KMS-11 (cell line): ENCODE measurements around the gene COL19A1.

ENCODE experiments used
- H2AFZ ChIP-seq: fragments of 200-600 bp; sonication (generic); 2 replicates; pipeline ENCODE4 v1.6.1; 2016; ENCODE audit warnings: antibody characterized with exemption, mixed run types, low read depth
- H3K27ac ChIP-seq: fragments of 200-600 bp; sonication (generic); 2 replicates; pipeline ENCODE4 v1.6.1; 2016; ENCODE audit warnings: mild to moderate bottlenecking, mixed run types
- H3K27me3 ChIP-seq: fragments of 200-600 bp; sonication (generic); 2 replicates; pipeline ENCODE4 v1.6.1; 2017; ENCODE audit warnings: mild to moderate bottlenecking, low read depth, mixed run types, moderate library complexity; ENCODE audit not compliant: insufficient read depth
- H3K36me3 ChIP-seq: fragments of 200-600 bp; sonication (generic); 2 replicates; pipeline ENCODE4 v1.6.1; 2017; ENCODE audit warnings: mild to moderate bottlenecking, mixed run types; ENCODE audit not compliant: insufficient read depth
- H3K4me1 ChIP-seq: fragments of 200-600 bp; sonication (generic); 2 replicates; pipeline ENCODE4 v1.6.1; 2016; ENCODE audit warnings: mild to moderate bottlenecking, low read depth, mixed run types; ENCODE audit not compliant: poor library complexity, severe bottlenecking
- H3K4me2 ChIP-seq: fragments of 200-600 bp; sonication (generic); 2 replicates; pipeline ENCODE4 v1.7.0; 2016; ENCODE audit warnings: mild to moderate bottlenecking, mixed run types
- H3K4me3 ChIP-seq: fragments of 200-600 bp; sonication (generic); IDR thresholded peaks from 2 replicates; pipeline ENCODE4 v1.6.1; 2017; ENCODE audit warnings: low read depth, low read length, mixed read lengths; ENCODE audit not compliant: insufficient read depth
- H3K79me2 ChIP-seq: fragments of 200-600 bp; sonication (generic); 2 replicates; pipeline ENCODE4 v1.6.1; 2016; ENCODE audit warnings: low read depth, mixed run types; ENCODE audit not compliant: insufficient read depth
- H3K9ac ChIP-seq: fragments of 200-600 bp; sonication (generic); 2 replicates; pipeline ENCODE4 v1.6.1; 2016; ENCODE audit warnings: mild to moderate bottlenecking, mixed run types
- H4K20me1 ChIP-seq: fragments of 200-600 bp; sonication (generic); 2 replicates; pipeline ENCODE4 v1.6.1; 2016; ENCODE audit warnings: mild to moderate bottlenecking, mixed run types; ENCODE audit not compliant: insufficient read depth
- CTCF ChIP-seq: fragments of 200-600 bp; sonication (generic); conservative IDR thresholded peaks from 2 replicates; pipeline ENCODE4 v1.6.1; 2017; ENCODE audit warnings: low read depth, mild to moderate bottlenecking, antibody characterized with exemption, low read length, moderate library complexity, mixed read lengths

COL19A1 gene

DNA sequence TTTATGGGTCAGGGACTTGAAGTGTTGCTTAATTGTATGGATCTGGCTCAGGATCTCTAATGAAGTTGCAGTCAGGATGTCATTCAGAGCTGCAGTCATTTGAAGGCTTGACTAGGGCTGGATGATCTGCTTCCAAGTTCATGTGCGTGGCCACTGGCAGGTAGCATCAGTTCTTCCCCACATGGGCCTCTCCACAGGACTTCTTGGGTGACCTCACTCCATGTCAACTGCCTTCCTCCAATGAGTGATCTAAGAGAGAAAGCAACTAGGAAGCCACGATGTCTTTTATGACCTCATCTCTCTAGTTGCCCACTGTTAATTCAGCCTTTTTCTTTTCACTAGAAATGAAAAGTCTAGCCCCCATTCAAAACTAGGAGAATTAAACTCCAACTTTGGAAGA, 332.4 kb downstream of the COL19A1 start:
- TF ChIP-seq CTCF: no peak
- Histone ChIP-seq H3K27me3 (no peaks in the 10 kb centered on the region), H3K4me3 (no peak overlapping the region), H3K4me2 (no peak overlapping the region), H3K79me2 (no peaks in the 10 kb centered on the region), H3K27ac (no peak overlapping the region), H4K20me1 (no peaks in the 10 kb centered on the region), H3K36me3 (no peaks in the 10 kb centered on the region), H2AFZ (no peak overlapping the region), H3K4me1 (no peaks in the 10 kb centered on the region), H3K9ac (no peak overlapping the region)

- Histone ChIP-seq H3K4me3 (no peak overlapping the region), H2AFZ (no peak overlapping the region; the same call in 1 of the 2 replicates), H4K20me1 (no peaks in the 10 kb centered on the region), H3K27ac (no peak overlapping the region), H3K4me2 (no peak overlapping the region), H3K4me1 (no peaks in the 10 kb centered on the region), H3K79me2 (no peaks in the 10 kb centered on the region), H3K27me3 (no peaks in the 10 kb centered on the region), H3K9ac (no peak overlapping the region), H3K36me3 (no peaks in the 10 kb centered on the region)
- TF ChIP-seq CTCF: no peak
Observed at GRCh38 chr6:70208235-70208790, 342.0 kb downstream of the COL19A1 start.

GRCh38 chr6:70210462-70210861, 344.1 kb downstream of the COL19A1 start:
- Histone ChIP-seq H3K27me3 (no peaks in the 10 kb centered on the region), H3K4me2 (no peak overlapping the region), H3K36me3 (no peaks in the 10 kb centered on the region), H3K27ac (no peak overlapping the region), H3K9ac (no peak overlapping the region), H3K79me2 (no peaks in the 10 kb centered on the region), H3K4me1 (no peaks in the 10 kb centered on the region), H2AFZ (no peak overlapping the region), H4K20me1 (no peaks in the 10 kb centered on the region), H3K4me3 (no peak overlapping the region)
- TF ChIP-seq CTCF: peak; percentile 32; the same call in 1 of the 2 replicates

- no peak overlapping the region for H3K4me2 ChIP-seq
- no peak overlapping the region for H3K4me3 ChIP-seq
- TF ChIP-seq CTCF: no peak
- no peaks in the 10 kb centered on the region for H4K20me1 ChIP-seq
- H3K79me2 ChIP-seq: no peaks in the 10 kb centered on the region
- no peak overlapping the region for H2AFZ ChIP-seq
- no peak overlapping the region for H3K27ac ChIP-seq
- H3K27me3 ChIP-seq: no peaks in the 10 kb centered on the region
- no peaks in the 10 kb centered on the region for H3K4me1 ChIP-seq
- H3K36me3 ChIP-seq: no peaks in the 10 kb centered on the region
- no peak overlapping the region for H3K9ac ChIP-seq
Observed at GRCh38 chr6:70215460-70216108, 349.2 kb downstream of the COL19A1 start.
